Amygdala (tissue), 56 donors: ENCODE results near the gene SMAP2.
"Not testable (repeated sequence)": the region's sequence is repeated elsewhere in the genome, so short reads cannot be mapped to it uniquely, and the experiment has no call there.

ENCODE experiments used
- DNase-seq, 56 donors: peaks; one replicate each; lab custom pipeline; 2025; lab: John Stamatoyannopoulos, UW

Gene SMAP2

GRCh38 chr1:40373323-40374283 is at the start of gene SMAP2:
TSS of gene SMAP2 (plus strand) at chr1:40373727. CDS start at chr1:40374121, 394 bp downstream.
- peak; percentile 55 to 98 (median 93) for DNase-seq

- not testable (repeated sequence) for DNase-seq
Measured at GRCh38 chr1:40331403-40331802, 42.1 kb upstream of the SMAP2 start.

- DNase-seq: no peak
Measured at GRCh38 chr1:40332695-40333094, 40.8 kb upstream of the SMAP2 start.

- no peak for DNase-seq
Measured at GRCh38 chr1:40337443-40337842, 36.1 kb upstream of the SMAP2 start.

GRCh38 chr1:40338745-40339419 is 34.6 kb upstream of the SMAP2 start:
- DNase-seq: peak in 51 of 56 donors; percentile 9 to 88 (median 49)

GRCh38 chr1:40339420-40340323 is 33.9 kb upstream of the SMAP2 start:
- DNase-seq: no peak

- DNase-seq: no peak
Measured at GRCh38 chr1:40341491-40342380, 31.8 kb upstream of the SMAP2 start.

GRCh38 chr1:40342381-40342717 is 31.2 kb upstream of the SMAP2 start:
- not testable (repeated sequence) for DNase-seq

- peak in 31 of 56 donors; percentile 0 to 73 (median 8) for DNase-seq
Measured at GRCh38 chr1:40344597-40344996, 28.9 kb upstream of the SMAP2 start.

- DNase-seq: no peak
Measured at GRCh38 chr1:40350391-40350790, 23.1 kb upstream of the SMAP2 start.

GRCh38 chr1:40351124-40351523 is 22.4 kb upstream of the SMAP2 start:
- DNase-seq: no peak

GRCh38 chr1:40352126-40352525 is 21.4 kb upstream of the SMAP2 start:
- DNase-seq: no peak

GRCh38 chr1:40353082-40353481 is 20.4 kb upstream of the SMAP2 start:
- DNase-seq: no peak

- DNase-seq: no peak
Measured at GRCh38 chr1:40357625-40358024, 15.9 kb upstream of the SMAP2 start.

GRCh38 chr1:40360631-40361030 is 12.9 kb upstream of the SMAP2 start:
- no peak for DNase-seq

- DNase-seq: no peak
Measured at GRCh38 chr1:40361201-40361600, 12.3 kb upstream of the SMAP2 start.

- DNase-seq: no peak
Measured at GRCh38 chr1:40361637-40362036, 11.9 kb upstream of the SMAP2 start.

- no peak for DNase-seq
Measured at GRCh38 chr1:40362199-40362598, 11.3 kb upstream of the SMAP2 start.

- no peak for DNase-seq
Measured at GRCh38 chr1:40362699-40363098, 10.8 kb upstream of the SMAP2 start.

- DNase-seq: no peak
Measured at GRCh38 chr1:40363721-40364120, 9.8 kb upstream of the SMAP2 start.
